VCaP (cell line): ENCODE data around the gene NEUROD4.

ENCODE experiments used
- H3K27ac ChIP-seq: fragments of 450-650 bp; 2 replicates; pipeline ENCODE4 v1.5.1; 2017
- TF ChIP-seq, protein P1 (sequence below): fragments of 450-650 bp; conservative IDR thresholded peaks from 2 replicates; pipeline ENCODE4 v1.5.1; 2017; ENCODE audit warnings: mild to moderate bottlenecking, moderate library complexity

NEUROD4 gene, protein sequence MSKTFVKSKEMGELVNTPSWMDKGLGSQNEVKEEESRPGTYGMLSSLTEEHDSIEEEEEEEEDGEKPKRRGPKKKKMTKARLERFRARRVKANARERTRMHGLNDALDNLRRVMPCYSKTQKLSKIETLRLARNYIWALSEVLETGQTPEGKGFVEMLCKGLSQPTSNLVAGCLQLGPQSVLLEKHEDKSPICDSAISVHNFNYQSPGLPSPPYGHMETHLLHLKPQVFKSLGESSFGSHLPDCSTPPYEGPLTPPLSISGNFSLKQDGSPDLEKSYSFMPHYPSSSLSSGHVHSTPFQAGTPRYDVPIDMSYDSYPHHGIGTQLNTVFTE

DNA sequence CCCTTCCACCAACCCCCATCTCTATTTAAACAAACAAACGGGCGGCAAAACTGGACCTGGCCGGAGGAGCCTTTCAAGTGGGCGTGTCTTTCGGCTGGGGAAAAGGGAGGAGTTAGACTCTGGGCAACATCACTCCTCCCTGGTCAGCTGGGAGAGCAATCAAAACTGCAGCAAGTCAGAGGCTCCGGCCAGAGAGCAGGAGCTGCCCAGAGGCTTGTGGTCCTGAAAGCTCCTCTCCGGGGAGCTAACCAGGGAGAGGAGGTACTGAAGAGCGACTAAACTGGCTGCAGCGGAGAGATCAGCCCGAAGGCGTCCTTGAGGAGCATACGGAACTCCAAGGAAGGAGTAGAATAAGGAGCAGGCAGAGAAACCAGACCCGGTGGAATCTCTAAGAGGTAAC is at the start of gene NEUROD4:
NEUROD4 (plus strand) TSS at position 191 of the 400 bp plus-strand sequence. CDS start 6,466 bp downstream, outside the sequence.
- TF ChIP-seq, protein P1, sequence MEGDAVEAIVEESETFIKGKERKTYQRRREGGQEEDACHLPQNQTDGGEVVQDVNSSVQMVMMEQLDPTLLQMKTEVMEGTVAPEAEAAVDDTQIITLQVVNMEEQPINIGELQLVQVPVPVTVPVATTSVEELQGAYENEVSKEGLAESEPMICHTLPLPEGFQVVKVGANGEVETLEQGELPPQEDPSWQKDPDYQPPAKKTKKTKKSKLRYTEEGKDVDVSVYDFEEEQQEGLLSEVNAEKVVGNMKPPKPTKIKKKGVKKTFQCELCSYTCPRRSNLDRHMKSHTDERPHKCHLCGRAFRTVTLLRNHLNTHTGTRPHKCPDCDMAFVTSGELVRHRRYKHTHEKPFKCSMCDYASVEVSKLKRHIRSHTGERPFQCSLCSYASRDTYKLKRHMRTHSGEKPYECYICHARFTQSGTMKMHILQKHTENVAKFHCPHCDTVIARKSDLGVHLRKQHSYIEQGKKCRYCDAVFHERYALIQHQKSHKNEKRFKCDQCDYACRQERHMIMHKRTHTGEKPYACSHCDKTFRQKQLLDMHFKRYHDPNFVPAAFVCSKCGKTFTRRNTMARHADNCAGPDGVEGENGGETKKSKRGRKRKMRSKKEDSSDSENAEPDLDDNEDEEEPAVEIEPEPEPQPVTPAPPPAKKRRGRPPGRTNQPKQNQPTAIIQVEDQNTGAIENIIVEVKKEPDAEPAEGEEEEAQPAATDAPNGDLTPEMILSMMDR, result no peak
- no peak within 1 kb of the TSS for H3K27ac ChIP-seq

DNA sequence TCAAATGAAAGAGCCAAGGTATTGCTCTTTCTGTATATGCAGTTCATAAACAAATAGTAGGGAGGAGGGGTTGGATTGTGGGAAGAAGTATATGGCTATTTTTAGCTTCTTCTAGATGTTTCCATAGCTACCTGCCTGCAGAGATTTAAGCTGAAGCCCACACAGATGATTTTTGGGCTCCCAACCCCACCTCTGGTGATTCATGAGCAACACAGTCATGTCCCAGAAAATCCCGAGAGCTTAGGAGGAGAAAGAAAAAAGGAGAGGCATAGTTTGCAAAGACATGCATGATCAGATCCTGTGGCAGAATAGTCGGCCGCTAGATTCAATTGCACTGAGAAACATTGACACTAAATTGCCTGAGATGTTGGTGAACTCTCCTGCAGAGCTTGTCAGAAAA is 49.0 kb upstream of the NEUROD4 start:
- H3K27ac ChIP-seq, result no peak overlapping the region
- TF ChIP-seq, protein P1, result no peak

DNA sequence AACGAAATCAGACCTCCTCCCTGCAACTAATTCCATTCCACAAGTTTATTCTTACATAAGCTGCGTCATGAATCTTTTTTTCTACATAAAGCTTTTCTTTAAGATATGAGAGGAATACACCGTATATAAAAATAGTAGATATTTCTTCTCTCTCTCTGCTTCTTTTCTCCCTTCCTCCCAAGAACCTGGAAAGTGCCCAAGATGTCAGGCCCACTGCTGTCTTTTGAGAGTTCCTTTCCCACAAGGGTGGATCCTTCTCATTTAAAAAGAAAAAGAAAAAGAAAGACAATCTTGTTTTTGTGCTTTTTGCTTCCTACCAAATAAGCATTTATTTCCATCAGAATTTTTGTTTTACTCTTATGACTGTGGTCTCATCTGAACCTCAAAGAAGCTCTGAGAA is 46.2 kb upstream of the NEUROD4 start:
- TF ChIP-seq, protein P1, result no peak

DNA sequence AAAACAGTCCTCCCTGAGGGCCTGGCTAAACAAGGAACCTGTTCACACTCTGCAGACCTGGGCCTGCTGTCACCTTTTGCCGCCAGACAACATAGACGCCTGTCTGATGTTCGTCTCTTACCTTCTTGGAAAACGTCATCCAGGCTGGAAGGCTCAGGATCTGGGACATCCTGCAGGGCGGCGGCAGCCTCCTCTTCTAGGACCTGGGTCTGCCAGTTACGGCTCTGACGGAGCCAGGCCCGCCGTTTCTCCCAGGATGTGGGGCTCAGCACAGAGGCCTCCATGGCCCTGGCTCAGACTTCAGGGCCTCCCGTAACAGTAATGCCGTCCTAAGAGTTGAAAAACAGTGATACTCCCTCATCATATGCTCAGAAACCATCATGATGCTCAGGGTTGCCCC is 45.5 kb upstream of the NEUROD4 start:
- no peak overlapping the region for H3K27ac ChIP-seq
- TF ChIP-seq, protein P1, result no peak

More for the DNA sequence above, 46.2 kb upstream of the NEUROD4 start:
- no peak overlapping the region for H3K27ac ChIP-seq

DNA sequence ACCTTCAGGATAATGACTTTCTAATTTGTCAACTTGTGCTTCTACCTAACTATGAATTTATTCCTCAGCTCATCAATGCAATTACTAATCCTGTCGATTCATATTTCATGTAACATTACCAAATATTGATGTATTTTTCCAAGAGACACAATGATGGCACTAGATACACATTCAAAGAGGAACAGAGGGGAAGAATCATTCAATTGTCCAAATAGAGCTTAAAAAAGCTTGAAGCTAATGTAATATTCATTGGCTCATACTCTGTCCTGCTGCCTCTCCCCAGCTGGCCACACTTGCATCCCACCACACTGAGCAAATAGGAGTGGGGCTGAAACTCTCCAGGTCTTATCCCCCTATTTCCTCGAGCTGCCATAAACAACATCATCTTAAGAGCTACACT is 44.5 kb upstream of the NEUROD4 start:
- H3K27ac ChIP-seq, result no peak overlapping the region
- TF ChIP-seq, protein P1, result no peak

DNA sequence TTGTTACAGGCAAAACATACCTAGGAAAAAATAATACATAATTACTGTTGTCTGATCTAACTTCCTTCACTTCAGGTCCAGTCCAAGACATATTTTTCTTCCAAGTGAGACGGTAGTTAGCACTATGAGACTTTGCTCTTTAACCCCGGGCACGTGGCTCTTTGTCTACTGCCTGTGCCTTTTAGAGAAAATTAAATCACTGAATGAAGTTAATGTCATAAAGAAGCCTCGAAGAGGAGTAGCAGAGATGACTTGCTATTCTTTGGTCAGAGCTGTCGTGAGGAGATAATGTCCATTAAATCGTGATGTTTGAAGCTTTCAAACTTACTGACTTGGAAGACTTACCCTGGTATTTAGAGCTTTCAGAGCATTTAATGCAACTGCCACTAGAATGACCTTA is 43.9 kb upstream of the NEUROD4 start:
- TF ChIP-seq, protein P1, result no peak
- no peak overlapping the region for H3K27ac ChIP-seq

DNA sequence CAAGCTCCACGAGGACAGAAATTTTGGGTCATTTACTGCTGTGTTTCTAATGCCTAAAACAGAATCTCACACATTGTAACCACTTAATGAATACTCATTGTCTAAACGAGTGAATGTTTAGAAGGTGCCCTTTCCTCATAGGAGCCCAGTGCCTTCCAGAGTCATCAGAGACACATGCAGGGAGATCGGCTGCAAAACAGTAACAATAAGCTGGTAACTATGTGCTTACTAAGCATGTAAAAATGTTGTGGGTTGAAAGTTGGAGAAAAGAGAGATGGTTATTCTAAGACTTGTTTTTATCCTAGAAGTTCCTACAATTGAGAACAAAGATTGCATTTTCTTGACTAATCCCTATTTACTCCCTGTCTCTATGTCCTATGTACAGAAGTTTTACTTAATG is 42.6 kb upstream of the NEUROD4 start:
- TF ChIP-seq, protein P1, result no peak
- H3K27ac ChIP-seq, result no peak overlapping the region
